ENCODE measurements around the gene PANX3. TPM values are rescaled to one million over a fixed set of nuclear protein-coding genes. Genes with fewer than 3 reads are reported as not detected.

PANX3 gene
- total and polyA plus RNA-seq, 9 of the 15 experiments (the other 6 are each of a cell fraction or from before 2014, with no cell fraction given), result 0.09 to 0.69 (median 0.39) TPM

GRCh38 chr11:124643605-124644425 is 32.6 kb downstream of the PANX3 start (continued):
- TF ChIP-seq SNAPC5 (CRISPR knock-in tag; IDR thresholded peaks at IDR 0.05) (no peak), ATF1 (CRISPR knock-in tag; IDR thresholded peaks at IDR 0.05) (no peak), ATF1 (tag; IDR thresholded peaks at IDR 0.05) (0 out of 2 replicates have a peak, but pooled peaks have one; percentile 11), RBM34 (IDR thresholded peaks at IDR 0.05; ENCODE audit: borderline replicate concordance, insufficient read depth, low read length) (no peak), MYNN (IDR thresholded peaks at IDR 0.05) (no peak), MYNN (CRISPR knock-in tag; IDR thresholded peaks at IDR 0.05) (no peak), CTCF (IDR thresholded peaks at IDR 0.05 in 2 of 3, conservative IDR thresholded peaks at IDR 0.05 in 1 of 3; ENCODE audit: insufficient read depth in 2 of 3, low read depth in 1 of 3, low read length in 3 of 3) (no peak), HOMEZ (CRISPR knock-in tag; IDR thresholded peaks at IDR 0.05) (no peak), TEAD4 (IDR thresholded peaks at IDR 0.05; ENCODE audit: low read length) (peak; percentile 69; the same call in 1 of the 2 replicates), TEAD4 (CRISPR knock-in tag; IDR thresholded peaks at IDR 0.05; ENCODE audit: borderline replicate concordance) (no peak), ZNF785 (CRISPR knock-in tag; IDR thresholded peaks at IDR 0.05) (no peak), TCF3 (CRISPR knock-in tag; IDR thresholded peaks at IDR 0.05) (peak; percentile 53; the same call in 1 of the 2 replicates), MCM5 (IDR thresholded peaks at IDR 0.05; ENCODE audit: low read depth) (no peak), ZNF57 (CRISPR knock-in tag; IDR thresholded peaks at IDR 0.05) (no peak), TRIM28 (IDR thresholded peaks at IDR 0.05) (no peak), SRSF3 (IDR thresholded peaks at IDR 0.05; ENCODE audit: insufficient read depth, low read length) (no peak), MAFF (IDR thresholded peaks at IDR 0.05; ENCODE audit: low read length) (no peak), HDAC1 (IDR thresholded peaks at IDR 0.05) (no peak), SMAD3 (CRISPR knock-in tag; conservative IDR thresholded peaks at IDR 0.05) (0 out of 2 replicates have a peak, but pooled peaks have one; percentile 40), ZNF347 (CRISPR knock-in tag; IDR thresholded peaks at IDR 0.05; ENCODE audit: low read depth) (no peak), HDAC8 (tag; IDR thresholded peaks at IDR 0.05) (no peak), ARNT (IDR thresholded peaks at IDR 0.05) (no peak; a peak in 1 of 4 replicates), FOXK2 (conservative IDR thresholded peaks at IDR 0.05 in 1 of 2, IDR thresholded peaks at IDR 0.05 in 1 of 2; ENCODE audit: low read depth in 2 of 2) (peak; percentile 83 to 86)

All from K562 (cell line).